SK-N-SH (cell line): ENCODE results near the gene SLC2A13.

Experiments used
- CTCF ChIP-seq: fragments of 200-600 bp; sonication (generic); IDR thresholded peaks from 2 replicates; pipeline ENCODE4 v1.6.1; 2017; ENCODE audit warnings: antibody characterized with exemption, mild to moderate bottlenecking, moderate library complexity
- EP300 ChIP-seq, 2 experiments: IDR thresholded peaks; 2 replicates each; pipeline versions ENCODE4 v1.4.0 to v1.6.1; 2012; ENCODE audit warnings: borderline replicate concordance in 1 of 2, low read depth in 1 of 2, low read length in 1 of 2
- EZH2phosphoT487 ChIP-seq: fragments of 200-600 bp; sonication (generic); IDR thresholded peaks from 2 replicates; pipeline ENCODE4 v1.6.1; 2017; ENCODE audit warnings: low read depth, mixed run types, mild to moderate bottlenecking, antibody characterized with exemption, moderate library complexity, borderline replicate concordance
- MAX ChIP-seq: IDR thresholded peaks from 2 replicates; pipeline ENCODE4 v1.4.0; 2012; ENCODE audit warnings: low read depth
- POLR2AphosphoS5 ChIP-seq: IDR thresholded peaks from 2 replicates; pipeline ENCODE4 v1.6.1; 2012; ENCODE audit warnings: low read depth, low read length
- RFX5 ChIP-seq: IDR thresholded peaks from 2 replicates; pipeline ENCODE4 v1.6.1; 2012; ENCODE audit warnings: mild to moderate bottlenecking, improper control_type of control experiment, low read length
- SIN3A ChIP-seq: IDR thresholded peaks from 2 replicates; pipeline ENCODE4 v1.6.1; 2012; ENCODE audit warnings: low read depth, mild to moderate bottlenecking, low read length, moderate library complexity, borderline replicate concordance

- TF ChIP-seq EP300 (IDR thresholded peaks at IDR 0.05; ENCODE audit: borderline replicate concordance in 1 of 2, low read depth in 1 of 2, low read length in 1 of 2) = no peak
- no peak for TF ChIP-seq SIN3A
- TF ChIP-seq CTCF = no peak
- no peak for TF ChIP-seq MAX
- TF ChIP-seq RFX5 = no peak
- TF ChIP-seq POLR2AphosphoS5 = no peak
- TF ChIP-seq EZH2phosphoT487 = no peak
These were observed 42.5 kb downstream of the SLC2A13 start for GRCh38 chr12:40063414-40063813.
